Activated T-helper 9 cell treated with anti-CD3 and anti-CD28 coated beads, Interleukin-2, amount 50 U/mL, for 16 hours (primary cell): ENCODE data around the gene RNF180.
"Not testable (repeated sequence)": the region's sequence is repeated elsewhere in the genome, so short reads cannot be mapped to it uniquely, and the experiment has no call there.

Experiments used
- DNase-seq: peaks from one replicate; pipeline ENCODE4 v3.0.0-alpha.2; 2020; ENCODE audit warnings: low read depth

RNF180 gene

DNA sequence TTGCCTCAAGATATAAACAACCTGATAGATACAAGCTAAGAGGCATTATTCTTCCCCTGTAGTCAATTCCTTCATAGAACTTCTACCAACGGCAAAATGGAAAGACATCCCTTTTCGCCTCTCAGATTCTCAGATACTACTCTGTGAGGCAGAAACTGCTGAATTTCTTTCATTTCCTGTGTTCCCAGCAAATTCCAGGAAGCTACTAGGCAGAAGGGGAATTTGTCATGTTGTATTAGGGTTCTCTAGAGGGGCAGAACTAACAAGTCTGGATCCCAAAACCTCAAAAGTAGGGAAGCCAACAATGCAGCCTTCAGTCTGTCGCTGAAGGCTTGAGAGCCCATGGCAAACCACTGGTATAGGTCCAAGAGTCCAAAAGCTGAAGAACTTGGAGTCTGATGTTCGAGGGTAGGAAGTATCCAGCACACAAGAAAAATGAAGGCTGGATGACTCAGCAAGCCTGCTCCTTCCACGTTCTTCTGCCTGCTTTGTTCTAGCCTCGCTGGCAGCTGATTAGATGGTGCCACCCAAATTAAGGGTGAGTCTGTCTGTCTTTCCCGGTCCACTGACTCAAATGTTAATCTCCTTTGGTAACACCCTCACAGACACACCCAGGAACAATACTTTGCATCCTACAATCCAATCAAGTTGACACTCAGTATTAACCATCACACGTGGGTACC is 15.2 kb downstream of the RNF180 start:
- DNase-seq = no peak

- DNase-seq = no peak
These were observed 15.8 kb downstream of the RNF180 start for GRCh38 chr5:64181440-64181839.

DNA sequence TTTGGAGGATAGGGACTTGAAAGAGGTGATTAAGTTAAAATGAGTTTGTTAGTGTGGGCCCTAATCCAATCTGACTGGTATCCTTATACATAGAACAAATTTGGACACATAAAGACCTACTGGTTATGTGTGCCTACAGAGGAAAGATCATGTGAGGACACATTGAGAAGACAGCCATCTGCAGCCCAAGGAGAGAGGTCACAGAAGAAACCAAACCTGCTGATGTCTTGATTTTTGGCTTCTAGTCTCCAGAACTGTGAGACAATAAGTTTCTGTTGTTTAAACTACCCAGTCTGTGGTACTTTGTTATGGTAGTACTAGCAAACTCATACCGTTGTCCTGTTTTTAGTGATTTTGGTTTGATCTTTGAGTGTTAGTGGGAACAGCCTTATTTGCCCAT is 18.3 kb downstream of the RNF180 start:
- DNase-seq = no peak

- DNase-seq = no peak
These were observed 19.2 kb downstream of the RNF180 start for GRCh38 chr5:64184832-64185231.

DNA sequence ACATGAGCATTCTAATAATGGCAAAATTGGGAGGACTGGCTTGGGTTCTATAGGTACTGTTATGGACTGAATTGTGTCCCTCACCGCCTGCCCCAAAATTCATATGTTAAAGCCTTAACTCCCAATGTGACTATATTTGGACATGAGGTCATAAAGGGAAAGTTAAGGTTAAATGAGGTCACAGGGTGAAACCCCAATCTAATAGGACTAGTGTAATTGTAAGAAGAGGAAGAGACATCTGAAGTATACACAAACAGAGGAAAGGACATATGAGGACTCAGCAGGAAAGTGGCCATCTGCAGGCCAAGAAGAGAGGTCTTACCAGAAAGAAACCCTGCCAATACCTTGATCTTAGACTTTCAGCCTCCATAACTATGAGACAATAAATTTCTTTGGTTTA is 23.1 kb downstream of the RNF180 start:
- DNase-seq = no peak

- DNase-seq = no peak
These were observed 25.1 kb downstream of the RNF180 start for GRCh38 chr5:64190562-64191306.

- no peak for DNase-seq
These were observed 30.3 kb downstream of the RNF180 start for GRCh38 chr5:64195981-64196380.

- DNase-seq = no peak
These were observed 33.8 kb downstream of the RNF180 start for GRCh38 chr5:64199425-64199824.

DNA sequence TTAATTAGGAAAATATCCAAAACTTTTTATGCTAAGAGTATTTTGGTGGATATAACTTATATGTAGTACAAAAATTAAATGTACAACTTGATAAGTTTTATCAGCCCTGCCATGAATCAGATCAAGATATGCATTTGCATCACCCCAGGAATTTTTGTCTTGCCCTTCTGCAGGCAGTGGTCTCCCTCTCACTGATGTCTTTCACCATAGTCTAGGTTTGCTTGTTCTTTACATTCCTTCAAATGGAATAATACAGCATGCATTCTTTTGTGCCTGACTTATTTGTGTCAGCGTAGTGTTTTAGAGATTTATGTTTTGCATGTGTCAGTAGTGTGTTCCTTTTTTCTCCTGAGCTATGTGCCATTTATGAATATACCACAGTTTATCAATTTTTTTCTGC is 36.4 kb downstream of the RNF180 start:
- no peak for DNase-seq

- DNase-seq = no peak
These were observed 41.0 kb downstream of the RNF180 start for GRCh38 chr5:64206653-64207052.

- DNase-seq = no peak
These were observed 42.3 kb downstream of the RNF180 start for GRCh38 chr5:64207978-64208377.

GRCh38 chr5:64209353-64209752 is 43.7 kb downstream of the RNF180 start:
- DNase-seq = no peak

DNA sequence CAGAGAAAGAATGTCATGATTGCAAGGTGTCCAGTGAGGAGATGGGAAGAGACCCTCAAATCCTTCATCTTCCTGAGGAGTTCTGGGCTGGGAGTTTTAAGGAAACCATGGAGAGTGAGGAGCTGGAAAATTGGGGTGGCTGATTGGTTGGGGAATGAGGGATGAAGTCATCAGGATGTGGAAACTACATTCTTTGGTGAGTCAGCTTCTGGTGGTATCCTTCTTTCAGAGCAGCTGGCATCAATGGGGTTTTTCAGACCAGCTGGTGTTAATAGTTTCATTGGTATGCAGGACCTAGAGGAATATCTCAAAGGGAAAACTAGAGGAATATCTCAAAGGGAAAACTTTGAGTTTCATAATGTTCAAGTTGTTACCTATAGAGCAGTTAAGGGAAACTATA is 45.2 kb downstream of the RNF180 start:
- no peak for DNase-seq

- DNase-seq = no peak
These were observed 47.4 kb downstream of the RNF180 start for GRCh38 chr5:64213011-64213410.

- no peak for DNase-seq
These were observed 47.9 kb downstream of the RNF180 start for GRCh38 chr5:64213531-64213930.

DNA sequence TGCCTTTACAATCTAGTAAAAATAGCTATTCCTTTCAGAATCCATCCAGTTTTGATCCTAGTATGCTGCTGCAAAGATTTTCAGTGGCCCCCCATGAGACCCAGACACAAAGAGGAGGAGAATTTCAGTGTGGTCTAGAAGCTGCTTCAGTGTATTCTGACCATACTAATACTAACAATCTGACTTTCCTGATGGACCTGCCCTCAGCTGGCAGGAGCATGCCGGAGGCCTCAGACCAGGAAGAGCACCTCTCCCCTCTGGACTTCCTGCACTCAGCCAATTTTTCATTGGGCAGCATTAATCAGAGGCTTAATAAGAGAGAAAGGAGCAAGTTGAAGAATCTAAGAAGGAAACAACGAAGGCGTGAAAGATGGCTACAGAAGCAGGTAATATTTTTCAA is 48.5 kb downstream of the RNF180 start:
- no peak for DNase-seq

DNA sequence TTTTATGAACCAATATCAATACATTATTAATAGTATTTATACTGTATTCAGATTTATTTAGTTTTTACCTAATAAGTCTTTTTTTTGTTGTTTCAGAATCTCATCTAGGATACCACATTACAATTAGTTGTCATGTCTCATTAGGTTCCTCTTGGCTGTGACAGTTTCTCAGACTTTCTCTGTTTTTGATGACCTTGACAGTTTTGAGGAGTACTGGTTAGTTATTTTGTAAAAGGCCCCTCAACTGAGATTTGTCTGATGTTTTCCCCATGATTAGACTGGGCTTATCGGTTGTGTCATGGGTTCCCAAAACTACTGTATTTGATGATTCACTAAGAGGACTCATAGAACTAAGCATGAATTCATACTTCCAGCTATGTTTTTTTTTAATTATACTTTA is 56.3 kb downstream of the RNF180 start:
- DNase-seq = no peak

GRCh38 chr5:64225286-64225981 is 59.8 kb downstream of the RNF180 start:
- not testable (repeated sequence) for DNase-seq

DNA sequence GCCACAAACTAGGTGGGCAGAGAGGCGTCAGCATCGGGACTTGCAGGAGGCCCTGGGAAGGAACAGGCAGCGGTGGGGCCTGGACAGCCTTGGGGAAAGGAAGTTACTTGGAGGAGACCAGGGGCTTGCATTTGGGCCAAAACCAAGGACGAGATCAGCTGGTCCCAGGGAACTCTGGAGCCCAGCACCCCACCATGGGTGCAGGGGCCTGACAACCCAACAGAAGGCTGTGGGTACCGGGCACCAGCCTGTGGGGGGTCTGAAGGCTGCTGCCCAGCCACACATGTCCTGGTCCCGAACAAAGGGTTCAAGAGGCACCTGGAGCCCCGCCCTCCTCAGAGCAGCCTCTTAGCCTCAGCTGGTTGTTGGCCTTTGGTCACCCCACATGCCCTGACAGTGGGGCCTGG is 61.5 kb downstream of the RNF180 start:
- not testable (repeated sequence) for DNase-seq

DNA sequence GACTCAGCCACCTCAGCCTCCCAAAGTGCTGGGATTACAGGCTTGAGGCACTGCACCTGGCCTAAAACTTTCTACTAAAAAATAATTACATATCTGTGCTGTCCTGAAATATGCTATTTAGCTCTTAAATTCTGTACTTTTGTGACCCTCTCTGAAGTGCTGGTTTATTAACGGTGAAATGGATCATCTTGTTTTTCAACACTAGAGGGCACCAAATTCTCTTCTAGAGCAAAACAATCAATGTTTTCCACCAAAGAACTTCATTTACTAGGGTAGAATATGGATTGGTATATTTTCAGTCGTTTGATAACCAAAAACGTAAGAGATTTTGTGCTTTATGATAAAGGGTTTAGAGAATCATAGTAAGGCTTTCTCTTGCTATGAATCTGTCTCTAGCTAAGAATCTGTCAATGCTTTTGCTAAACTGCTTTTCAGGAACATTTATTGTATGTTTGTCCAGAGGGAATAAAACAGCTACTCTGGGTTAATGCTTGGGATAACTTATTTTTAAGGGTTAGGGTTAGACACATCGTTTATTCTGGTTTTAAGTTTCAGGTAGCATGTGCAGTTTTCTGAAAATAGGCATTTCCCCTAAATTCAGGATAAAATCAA is 63.6 kb downstream of the RNF180 start:
- no peak for DNase-seq

DNA sequence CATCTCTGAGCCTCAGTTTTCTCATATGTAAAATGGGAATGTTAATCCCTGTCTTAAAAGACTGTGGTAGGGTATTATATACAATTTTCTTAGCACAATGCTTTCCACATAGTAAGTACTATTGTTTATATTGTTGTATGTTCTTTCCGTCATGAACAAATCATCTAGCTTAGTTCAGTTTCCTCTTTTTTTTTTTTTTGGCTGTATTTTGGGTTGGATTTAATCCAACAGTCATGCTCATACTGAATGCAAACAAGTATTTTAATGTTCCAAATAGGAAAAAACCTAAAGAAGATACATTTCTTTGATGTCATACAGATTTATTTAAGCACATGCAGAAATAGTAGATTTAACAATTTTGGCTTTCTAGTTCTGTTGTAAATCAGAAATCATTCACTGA is 95.1 kb downstream of the RNF180 start:
- DNase-seq = no peak

- no peak for DNase-seq
These were observed 103.5 kb downstream of the RNF180 start for GRCh38 chr5:64269164-64269563.

- no peak for DNase-seq
These were observed 107.6 kb downstream of the RNF180 start for GRCh38 chr5:64273276-64273675.
